Peyer's patch (tissue), 4 donors: ENCODE results near the gene ACP1.

ENCODE experiments used
- POLR2A ChIP-seq, 2 donors: fragments of 450-650 bp; IDR thresholded peaks; one replicate each; pipeline ENCODE4 v1.5.1; 2017; ENCODE audit warnings: antibody characterized with exemption in 2 of 2, mild to moderate bottlenecking in 2 of 2, moderate library complexity in 2 of 2
- TF ChIP-seq, protein P1 (sequence below), 6 experiments: fragments of 450-650 bp in 4 of 6; fragments of 200-600 bp in 2 of 6; sonication (generic) in 1 of 6; IDR thresholded peaks; one replicate each; pipeline ENCODE4 v1.5.1; 2017 to 2019; ENCODE audit warnings: antibody characterized with exemption in 6 of 6, mild to moderate bottlenecking in 3 of 6, moderate library complexity in 1 of 6

GRCh38 chr2:264493-265468, at the start of gene ACP1:
- TF ChIP-seq POLR2A (IDR thresholded peaks at IDR 0.05): peak; percentile 80 to 87
- TF ChIP-seq, protein P1, sequence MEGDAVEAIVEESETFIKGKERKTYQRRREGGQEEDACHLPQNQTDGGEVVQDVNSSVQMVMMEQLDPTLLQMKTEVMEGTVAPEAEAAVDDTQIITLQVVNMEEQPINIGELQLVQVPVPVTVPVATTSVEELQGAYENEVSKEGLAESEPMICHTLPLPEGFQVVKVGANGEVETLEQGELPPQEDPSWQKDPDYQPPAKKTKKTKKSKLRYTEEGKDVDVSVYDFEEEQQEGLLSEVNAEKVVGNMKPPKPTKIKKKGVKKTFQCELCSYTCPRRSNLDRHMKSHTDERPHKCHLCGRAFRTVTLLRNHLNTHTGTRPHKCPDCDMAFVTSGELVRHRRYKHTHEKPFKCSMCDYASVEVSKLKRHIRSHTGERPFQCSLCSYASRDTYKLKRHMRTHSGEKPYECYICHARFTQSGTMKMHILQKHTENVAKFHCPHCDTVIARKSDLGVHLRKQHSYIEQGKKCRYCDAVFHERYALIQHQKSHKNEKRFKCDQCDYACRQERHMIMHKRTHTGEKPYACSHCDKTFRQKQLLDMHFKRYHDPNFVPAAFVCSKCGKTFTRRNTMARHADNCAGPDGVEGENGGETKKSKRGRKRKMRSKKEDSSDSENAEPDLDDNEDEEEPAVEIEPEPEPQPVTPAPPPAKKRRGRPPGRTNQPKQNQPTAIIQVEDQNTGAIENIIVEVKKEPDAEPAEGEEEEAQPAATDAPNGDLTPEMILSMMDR (IDR thresholded peaks at IDR 0.05): no peak
